NCI-H748 (cell line): ENCODE measurements around the gene LAMC1.

ENCODE experiments used
- DNase-seq: peaks from one replicate; lab custom pipeline; 2025; ENCODE audit not compliant: unreplicated experiment; lab: John Stamatoyannopoulos, UW

LAMC1 gene

DNA sequence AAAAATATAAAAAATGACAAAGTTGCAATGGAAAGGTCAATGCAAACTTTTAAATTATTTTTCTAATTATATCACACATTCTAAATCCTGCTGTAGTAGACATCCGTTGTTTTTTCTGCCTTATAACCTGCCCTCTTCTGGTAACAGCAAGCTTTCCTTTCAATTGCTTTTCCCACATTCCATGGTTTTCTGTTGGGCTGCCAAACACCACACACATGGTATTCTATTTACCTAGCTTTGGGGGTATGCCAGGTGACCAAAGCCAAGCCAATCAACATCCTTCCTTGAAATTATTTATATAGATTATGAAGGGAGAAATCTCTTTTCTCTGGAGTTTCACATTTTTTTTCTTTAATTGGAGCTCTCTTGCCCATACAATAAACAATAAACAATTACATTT is 3.4 kb upstream of the LAMC1 start:
- no peak for DNase-seq

DNA sequence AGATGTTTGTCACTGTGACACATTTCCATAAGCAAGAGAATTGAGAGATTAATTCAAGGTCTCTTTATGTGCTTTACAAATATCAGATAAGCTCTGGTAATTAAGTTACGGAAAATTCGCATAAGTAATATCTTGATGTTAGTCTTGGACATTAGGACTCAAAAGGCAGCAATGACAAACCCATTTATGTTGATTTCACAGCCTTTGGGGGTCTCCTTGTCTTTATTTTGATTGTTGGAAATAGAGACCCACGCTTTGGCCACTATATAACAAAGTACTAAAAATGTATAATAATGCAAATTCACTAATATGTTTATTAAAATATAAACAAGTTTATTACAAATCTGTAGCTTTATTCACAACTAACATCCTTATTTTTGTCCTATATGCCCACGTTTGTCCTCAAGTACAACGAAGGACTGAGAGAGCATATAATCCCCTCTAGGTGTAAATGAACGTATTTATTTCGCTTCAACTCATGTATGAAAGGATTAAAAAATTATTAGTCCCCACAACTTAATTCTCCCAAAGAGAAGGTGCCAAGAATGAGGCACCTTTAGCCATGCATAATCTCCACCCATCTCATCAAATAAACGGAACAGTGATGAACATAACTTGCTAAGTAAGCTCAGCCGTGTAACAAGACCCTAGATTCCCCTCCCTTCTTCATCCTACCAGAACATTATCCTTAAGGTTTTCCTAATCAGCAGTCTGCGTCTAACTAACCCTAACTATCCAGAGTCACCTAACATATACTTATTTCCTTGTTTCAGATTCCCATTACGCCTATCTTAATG is 1.6 kb upstream of the LAMC1 start:
- DNase-seq = no peak

DNA sequence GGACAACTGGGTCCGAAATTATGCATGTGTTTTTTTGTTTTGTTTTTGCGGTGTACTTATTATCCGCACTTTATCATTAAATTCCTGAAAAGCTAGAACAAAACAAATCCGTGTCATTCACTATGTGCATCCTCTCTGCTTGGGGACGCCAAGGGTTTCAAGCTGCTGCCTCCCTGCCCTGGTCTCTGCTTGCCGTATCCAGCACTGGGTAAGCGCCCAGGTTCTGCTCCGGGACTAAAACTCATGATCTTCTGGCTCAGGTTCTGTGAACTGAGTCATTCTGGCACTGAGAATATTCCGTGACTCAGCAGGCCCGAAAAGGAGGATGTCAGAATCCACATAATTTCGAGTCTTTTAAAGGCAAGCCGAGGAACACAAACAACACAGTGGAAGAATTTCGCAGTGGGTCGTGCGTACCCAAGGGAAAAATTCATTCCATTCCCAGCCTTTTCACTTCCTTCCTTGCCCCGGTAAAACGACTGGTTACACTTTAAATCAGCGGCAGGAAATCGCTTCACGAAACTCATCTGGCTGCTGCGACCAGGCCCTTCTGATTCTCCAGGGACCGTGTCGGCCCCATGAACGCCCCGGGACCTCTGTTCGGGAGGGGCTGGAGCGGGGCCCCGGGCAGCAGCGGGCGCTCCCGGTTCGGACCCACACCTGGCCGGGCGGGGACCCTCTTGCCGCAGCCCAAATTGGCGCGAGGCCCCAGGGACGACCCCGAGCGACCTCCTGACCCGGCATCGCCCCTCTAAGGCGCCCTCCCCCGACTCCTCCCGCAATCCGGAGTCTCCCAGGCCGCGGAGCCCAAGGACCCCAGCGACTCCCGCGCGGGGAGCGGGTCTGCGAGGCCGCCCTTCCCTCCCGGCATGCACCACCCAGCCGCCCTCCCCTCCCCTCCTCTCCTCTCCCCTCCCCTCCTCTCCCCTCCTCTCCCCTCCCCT is 746 bp upstream of the LAMC1 start:
- peak; percentile 43 for DNase-seq

DNA sequence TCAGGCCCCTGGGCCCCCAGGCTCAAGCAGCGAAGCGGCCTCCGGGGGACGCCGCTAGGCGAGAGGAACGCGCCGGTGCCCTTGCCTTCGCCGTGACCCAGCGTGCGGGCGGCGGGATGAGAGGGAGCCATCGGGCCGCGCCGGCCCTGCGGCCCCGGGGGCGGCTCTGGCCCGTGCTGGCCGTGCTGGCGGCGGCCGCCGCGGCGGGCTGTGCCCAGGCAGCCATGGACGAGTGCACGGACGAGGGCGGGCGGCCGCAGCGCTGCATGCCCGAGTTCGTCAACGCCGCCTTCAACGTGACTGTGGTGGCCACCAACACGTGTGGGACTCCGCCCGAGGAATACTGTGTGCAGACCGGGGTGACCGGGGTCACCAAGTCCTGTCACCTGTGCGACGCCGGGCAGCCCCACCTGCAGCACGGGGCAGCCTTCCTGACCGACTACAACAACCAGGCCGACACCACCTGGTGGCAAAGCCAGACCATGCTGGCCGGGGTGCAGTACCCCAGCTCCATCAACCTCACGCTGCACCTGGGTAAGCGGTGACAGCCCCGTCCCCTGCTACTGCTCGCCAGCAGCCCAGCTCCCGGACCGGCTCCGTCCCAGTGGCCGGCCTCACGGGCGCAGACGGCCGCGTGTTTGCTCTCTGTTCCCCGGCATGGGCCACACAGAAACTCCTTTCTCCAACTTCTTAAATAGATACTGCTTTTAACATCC is 539 bp downstream of the LAMC1 start:
- DNase-seq = peak; percentile 63

DNA sequence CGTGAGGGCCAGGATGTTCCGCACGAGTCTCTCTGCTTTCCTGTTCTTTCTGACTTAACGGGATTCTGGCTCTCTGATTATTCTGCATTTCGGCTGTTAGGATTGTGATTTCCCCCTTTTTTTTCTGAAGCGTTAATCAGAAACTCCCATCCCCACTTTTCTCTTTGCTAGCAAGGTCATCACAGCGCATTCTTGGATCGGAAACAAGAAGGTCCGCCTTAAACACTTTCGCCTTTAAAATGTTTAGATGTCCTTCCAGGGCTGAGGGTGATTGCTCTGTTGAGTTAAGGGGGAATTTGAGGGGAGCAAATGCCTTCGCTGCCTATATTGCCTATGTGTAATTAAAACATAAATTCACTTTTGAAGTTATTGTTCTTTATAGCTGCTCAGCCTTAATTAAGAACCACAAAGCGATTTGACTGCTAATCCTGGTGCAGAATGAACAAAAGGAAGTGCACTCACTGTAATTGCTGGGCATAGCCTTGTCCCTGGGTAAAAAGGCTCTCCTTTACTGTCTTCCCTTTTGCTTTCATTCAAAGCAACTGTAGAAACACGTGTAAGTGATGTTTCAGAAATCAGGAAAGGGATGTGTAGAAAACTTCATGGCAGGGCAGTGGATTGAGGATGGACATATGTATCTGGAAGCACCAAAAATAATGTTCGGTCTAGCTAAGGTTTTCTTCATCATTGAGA is 1.2 kb downstream of the LAMC1 start:
- peak; percentile 26 for DNase-seq

DNA sequence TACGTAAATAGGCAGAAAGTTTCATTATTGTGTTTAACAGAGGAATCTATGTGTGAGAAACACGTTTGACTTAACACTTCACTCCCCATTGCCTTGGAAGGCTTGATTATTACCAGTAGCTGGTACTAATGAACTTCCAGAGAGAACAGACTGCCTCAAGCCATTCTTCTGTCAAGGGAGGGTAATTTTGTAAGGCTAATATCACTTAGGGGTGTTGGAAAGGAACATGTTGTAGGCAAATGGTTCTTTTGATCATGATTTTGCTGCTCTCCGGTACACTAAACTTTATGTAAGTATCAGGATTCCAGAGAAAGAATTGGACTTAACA is 1.8 kb downstream of the LAMC1 start:
- DNase-seq = no peak

DNA sequence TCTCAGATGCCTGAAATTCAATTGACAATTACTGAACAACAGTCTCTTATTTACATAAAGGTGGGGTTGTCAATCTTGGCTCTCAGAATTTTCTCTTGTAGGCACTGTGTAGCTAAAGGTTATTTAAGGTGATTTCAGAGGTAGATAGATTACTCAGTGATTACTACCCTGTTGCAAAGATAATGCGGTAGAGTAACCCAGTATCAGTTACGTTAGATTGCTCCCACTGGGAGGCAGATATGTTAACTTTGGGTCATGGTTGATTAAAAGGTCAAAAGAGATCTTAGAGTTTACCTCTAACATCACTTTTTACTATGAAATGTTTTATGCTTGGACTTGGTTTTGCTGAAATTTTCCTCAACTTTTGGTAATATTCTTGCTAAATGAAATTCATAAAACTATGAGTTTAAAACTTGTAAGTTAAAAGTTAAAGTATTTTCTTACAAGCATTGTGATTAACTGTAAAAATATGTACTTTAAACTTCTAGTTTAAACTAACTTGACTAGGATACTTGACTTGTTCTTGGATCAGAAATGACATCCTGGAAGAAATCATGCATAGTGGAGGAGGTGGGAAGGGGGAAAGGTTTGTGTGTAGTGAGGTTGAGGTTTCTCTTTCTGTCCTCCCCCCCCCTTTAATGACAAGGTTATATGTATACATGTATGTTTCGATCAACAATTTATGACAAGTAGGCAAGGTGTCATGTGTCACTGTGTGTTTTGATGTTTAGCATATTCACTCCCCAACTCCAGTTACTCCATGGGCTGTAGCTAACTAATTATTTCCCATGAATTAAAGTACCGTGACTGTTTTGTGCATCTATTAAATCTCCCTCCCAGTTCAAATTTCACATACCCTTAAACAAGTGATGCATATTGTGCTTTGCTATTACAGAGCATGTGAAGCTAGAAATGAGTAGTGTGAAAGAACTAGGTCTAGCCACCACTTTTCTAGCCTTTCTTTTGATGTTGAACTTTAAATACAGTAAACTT is 2.9 kb downstream of the LAMC1 start:
- peak; percentile 27 for DNase-seq

DNA sequence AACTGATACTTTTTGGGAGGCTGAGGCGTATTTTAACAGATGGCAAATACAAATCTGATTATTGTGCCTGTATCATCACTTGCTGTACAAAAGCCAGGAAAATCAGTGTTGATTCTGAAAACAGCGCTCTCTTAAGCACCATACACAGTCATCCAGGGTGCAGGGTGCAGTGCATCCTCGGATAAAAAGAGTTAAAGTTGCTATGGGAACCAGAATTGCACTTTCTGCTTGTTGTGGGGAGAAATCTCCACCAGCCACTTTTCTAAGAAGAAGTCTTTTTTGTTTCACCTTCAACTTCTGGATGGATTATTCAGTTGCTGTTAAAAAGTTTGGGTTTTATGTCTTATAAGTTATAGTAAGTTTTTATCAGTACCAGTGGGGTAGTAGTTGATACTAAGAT is 3.8 kb downstream of the LAMC1 start:
- no peak for DNase-seq

DNA sequence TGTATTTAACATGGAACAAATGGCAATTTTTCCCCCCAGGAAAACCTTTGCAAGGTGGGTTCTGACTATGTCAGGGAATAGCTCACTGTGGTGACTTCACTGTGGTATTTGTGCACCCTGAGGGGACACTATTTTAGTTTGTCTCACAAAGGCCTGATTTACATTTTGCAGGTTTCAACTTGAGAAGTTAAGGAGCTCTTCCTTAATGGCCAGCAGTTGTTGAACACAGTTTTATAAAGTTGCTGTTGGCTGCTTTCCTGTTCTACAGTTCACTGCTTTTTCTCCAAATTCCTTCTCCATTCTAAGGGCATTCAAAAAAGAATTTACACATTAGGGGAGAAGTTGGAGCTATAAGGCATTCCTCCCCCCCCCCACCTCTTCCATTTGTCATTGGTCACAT is 4.6 kb downstream of the LAMC1 start:
- DNase-seq = no peak

DNA sequence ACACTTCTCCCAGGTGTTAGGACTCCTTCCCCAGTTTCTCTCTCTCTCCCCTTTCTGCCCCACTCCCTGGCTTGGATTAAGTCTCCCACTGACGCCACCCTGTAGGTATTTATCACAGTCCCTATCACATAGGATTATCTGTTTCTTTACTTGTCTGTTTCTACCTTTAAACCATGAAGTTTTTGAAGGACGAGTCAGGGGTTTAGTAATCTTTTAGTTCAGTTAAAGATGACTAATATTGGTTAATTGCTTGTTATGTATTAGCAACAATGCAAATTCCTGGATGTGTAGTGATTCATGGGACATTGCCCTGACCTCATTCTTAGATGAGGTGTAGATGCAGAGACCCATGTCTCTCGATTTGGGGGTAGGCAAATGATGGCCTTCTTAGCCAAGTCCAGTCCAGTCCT is 6.4 kb downstream of the LAMC1 start:
- no peak for DNase-seq

DNA sequence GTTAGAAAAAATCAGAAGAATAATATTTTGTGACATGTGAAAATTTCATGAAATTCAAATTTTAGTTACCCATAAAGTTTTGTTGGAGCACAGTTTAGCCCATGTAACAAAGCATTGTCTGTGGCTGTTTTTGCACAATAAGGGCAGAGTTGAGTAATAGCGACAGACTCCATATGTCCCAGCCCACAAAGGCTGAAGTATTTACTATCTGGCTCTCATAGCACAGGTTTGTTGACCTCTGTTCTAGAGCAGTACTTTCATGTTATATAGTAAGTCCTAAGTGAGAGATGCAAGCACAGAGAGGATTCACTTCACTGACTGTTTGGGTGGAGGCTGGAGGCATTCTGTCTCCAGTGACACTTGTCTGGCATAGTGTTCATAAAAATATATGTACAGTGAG is 6.8 kb downstream of the LAMC1 start:
- no peak for DNase-seq

DNA sequence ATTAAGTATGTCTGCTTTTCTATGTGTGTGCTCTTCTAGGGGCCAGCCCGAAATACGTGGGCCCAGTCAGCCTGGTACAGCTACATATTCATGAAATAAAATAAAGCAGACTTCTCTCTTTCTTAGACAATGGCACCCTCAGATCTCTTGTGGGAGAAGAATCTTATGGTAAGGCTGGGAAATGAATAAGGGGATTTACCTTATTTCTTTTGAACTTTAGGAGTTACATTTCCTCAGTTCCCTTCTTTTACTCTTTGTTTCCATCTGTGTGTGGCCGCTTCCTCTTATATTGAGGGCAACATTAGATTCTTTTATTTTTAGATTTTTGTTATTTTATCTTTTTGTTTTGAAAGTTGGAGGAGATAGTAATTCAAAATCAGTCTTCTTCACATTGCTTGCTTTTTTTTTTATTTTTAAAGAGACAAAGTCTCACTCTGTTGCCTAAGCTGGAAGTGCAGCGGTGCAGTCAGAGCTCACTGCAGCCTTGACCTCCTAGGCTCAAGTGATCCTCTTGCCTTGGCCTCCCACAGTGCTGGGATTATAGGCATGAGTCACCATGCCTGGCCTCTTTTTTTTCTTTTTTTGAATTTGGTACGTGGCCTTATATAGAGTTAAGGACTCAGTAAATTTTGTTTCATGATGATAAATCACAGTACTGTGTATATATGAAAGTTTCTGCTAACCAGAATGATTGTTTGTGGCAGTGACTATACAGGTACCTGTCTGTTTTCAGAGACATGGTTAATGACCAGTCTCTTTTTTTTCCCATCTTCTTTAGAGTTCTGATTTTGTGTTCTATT is 9.1 kb downstream of the LAMC1 start:
- no peak for DNase-seq

DNA sequence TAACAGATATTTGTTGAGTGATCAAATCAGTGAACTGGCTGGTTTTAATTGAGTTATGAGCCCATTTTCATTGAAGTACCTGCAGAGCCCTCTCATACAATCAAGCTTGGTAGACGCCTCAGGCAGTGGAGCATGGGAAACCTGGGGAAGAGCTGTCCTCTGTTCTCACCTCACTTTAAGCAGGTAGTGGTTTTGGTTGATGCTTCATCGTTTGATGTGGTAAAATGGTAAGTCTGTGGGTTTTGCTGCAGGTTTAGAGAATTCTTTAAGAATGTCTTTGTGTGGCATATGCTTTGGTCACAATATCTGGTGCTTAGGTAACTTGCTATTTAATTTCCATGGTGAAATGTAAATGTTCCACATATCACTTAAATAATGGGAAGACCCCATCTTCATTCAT is 10.0 kb downstream of the LAMC1 start:
- DNase-seq = no peak

DNA sequence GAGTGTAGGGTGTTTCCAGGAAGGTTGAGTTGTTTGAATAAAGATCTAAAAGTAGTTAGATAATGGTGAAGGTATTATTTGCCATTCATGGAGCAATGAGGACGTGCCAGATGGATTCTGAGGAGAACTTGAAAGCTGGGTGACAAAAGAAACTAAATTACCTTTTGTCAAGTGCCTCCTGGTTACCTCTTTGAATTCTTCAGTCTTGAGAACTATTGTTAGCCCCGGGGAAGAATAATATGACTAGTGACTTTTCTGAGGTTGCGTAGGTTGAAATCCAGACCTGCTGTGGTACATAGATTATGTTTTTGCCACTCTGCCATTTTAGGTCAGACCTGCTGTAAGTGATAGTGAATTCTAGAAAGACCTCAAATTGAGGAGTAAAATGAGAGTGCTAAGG is 11.5 kb downstream of the LAMC1 start:
- no peak for DNase-seq

DNA sequence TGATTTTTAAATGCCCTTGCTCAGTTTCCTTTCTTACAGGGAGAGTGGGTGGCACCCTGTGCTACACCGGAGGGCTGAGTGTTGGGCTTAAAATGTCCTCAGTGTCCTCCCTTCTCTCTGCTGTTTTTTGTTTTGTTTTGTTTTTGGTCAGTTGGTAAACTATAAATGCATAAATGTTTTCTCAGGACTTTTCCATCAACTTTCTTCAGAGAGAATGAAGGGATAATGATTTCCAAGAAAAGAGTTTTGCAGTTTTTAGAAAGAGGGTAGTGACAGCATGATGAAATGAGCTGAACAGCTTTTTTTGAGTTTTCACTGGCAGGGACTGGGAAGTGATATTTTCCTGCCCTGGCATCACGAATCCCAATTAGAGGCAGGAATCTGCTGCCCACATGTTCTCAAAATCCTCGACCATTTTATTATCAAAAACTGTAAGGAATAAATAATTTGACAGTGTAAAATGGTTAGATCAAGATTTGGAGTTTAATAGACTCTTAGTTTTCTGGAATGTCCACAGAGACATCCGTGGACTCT is 15.2 kb downstream of the LAMC1 start:
- no peak for DNase-seq

DNA sequence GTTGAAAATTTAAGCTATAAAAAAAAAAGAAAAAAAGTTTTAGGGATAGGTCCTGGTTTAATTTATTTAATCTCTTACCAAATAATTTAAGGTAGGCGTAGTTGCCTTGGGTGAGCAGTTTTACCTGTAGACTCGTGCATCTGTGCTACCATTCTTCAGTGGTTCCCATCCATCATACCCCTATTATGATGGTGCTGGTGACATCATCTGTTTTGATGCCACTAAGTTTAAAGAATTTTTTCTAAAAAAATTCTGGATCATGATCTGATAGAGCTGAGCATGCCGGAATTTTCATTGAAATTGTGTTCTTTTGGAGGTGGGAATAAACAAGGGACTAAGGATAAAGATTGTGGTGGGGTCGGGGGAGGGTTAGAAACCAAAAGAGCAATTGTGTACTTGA is 15.7 kb downstream of the LAMC1 start:
- DNase-seq = no peak

DNA sequence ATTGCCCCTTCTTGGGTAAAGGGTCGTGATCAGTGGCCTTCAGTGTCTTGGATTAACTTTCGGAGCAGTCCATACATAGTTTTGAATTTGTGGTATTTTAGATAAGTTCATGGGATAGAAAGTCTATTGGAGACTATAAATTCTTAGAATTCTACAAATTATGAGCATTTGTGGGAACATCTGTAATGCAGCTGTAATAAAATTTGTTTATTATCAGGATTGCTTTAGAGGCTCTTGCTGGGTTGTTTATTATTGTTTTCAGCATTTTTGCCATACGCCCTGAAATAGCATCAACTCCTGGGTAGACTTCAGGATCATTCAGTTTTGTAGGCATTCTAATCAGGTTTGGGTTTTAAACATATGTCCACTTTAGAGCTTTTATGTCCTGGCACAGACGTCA is 16.1 kb downstream of the LAMC1 start:
- DNase-seq = no peak

DNA sequence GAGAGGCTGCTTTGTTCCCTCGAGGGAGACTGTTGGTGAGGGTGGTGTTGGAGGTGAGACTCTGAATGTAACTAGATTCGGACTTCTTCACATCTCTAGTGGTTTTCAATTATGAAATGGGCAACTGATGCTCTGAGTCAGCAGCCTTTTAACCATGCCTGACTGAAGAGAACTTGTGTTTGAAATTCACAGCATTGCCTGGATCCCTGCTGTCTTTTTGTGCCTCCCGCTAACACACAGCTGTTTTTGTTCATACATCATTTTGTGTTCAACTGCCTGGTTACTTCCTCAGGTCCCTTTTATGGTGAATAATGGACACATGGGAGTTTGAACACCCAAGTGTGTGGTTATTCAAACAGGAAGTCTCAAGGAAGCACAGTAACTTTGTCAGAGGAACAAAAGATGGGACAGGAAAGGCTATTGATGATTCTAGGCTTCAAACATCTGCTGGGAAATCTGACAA is 16.8 kb downstream of the LAMC1 start:
- peak; percentile 36 for DNase-seq

DNA sequence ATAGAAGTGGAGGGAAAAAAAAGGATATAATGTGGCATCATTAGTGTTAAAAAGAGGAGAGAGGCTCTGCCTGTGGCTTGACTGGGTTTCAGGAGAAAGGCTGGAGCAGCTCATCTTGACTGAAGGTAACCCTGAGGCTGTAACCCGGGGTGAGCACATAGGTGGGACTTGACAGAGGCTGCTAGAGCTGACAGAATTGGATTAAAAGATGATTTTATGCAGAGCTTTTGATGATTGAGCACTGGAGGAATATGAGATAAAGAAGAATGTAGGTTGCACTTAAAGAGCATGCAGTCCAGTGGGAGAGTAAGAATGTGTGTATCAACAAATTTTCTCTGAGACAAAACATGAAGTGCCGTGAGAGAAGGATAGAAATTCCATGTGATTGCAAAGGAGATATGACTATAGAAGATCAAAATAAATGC is 17.3 kb downstream of the LAMC1 start:
- DNase-seq = no peak
